Ishikawa (cell line): ENCODE measurements around the gene TMEM94.

Source experiments
- CEBPB ChIP-seq: IDR thresholded peaks from 2 replicates; pipeline ENCODE4 v1.6.1; 2012
- EGR1 ChIP-seq: IDR thresholded peaks from 2 replicates; pipeline ENCODE4 v1.6.1; 2012
- EP300 ChIP-seq: IDR thresholded peaks from 2 replicates; pipeline ENCODE4 v1.6.1; 2012; ENCODE audit warnings: borderline replicate concordance
- FOXM1 ChIP-seq: IDR thresholded peaks from 2 replicates; pipeline ENCODE4 v1.6.1; 2012; ENCODE audit warnings: low read depth, borderline replicate concordance
- MAX ChIP-seq: IDR thresholded peaks from 2 replicates; pipeline ENCODE4 v1.6.1; 2012
- RAD21 ChIP-seq: IDR thresholded peaks from 2 replicates; pipeline ENCODE4 v1.6.1; 2012; ENCODE audit warnings: low read depth
- TEAD4 ChIP-seq: IDR thresholded peaks from 2 replicates; pipeline ENCODE4 v1.6.1; 2012
- YY1 ChIP-seq: IDR thresholded peaks from 2 replicates; pipeline ENCODE4 v1.6.1; 2012; ENCODE audit warnings: low read depth
- TF ChIP-seq, protein P1 (sequence below): IDR thresholded peaks from 2 replicates; pipeline ENCODE4 v1.6.1; 2012
- TF ChIP-seq, protein P2 (sequence below): IDR thresholded peaks from 2 replicates; pipeline ENCODE4 v1.6.1; 2012; ENCODE audit warnings: low read depth, mild to moderate bottlenecking

DNA sequence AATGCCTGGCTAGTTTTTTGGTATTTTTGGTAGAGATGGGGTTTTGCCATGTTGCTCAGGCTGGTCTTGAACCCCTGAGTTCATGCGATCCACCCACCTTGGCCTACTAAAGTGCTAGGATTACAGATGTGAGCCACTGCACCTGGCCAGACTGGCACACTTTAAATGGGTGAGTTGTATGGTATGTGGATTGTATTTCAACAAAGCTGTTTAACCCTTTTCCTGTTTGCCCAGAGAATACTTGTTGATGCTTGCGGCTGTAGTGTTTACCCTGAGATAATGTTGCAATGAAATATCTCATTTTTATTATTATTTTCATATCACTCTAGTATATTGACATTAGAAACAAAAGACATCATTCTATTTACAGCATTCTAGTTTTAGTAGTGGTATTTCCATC, 17.1 kb upstream of the TMEM94 start:
- TF ChIP-seq CEBPB, result no peak
- no peak for TF ChIP-seq EP300
- no peak for TF ChIP-seq RAD21
- no peak for TF ChIP-seq FOXM1
- no peak for TF ChIP-seq MAX
- TF ChIP-seq YY1, result no peak
- TF ChIP-seq, protein P1, sequence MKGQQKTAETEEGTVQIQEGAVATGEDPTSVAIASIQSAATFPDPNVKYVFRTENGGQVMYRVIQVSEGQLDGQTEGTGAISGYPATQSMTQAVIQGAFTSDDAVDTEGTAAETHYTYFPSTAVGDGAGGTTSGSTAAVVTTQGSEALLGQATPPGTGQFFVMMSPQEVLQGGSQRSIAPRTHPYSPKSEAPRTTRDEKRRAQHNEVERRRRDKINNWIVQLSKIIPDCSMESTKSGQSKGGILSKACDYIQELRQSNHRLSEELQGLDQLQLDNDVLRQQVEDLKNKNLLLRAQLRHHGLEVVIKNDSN, result no peak
- TF ChIP-seq EGR1, result no peak
- TF ChIP-seq TEAD4, result no peak
- TF ChIP-seq, protein P2, sequence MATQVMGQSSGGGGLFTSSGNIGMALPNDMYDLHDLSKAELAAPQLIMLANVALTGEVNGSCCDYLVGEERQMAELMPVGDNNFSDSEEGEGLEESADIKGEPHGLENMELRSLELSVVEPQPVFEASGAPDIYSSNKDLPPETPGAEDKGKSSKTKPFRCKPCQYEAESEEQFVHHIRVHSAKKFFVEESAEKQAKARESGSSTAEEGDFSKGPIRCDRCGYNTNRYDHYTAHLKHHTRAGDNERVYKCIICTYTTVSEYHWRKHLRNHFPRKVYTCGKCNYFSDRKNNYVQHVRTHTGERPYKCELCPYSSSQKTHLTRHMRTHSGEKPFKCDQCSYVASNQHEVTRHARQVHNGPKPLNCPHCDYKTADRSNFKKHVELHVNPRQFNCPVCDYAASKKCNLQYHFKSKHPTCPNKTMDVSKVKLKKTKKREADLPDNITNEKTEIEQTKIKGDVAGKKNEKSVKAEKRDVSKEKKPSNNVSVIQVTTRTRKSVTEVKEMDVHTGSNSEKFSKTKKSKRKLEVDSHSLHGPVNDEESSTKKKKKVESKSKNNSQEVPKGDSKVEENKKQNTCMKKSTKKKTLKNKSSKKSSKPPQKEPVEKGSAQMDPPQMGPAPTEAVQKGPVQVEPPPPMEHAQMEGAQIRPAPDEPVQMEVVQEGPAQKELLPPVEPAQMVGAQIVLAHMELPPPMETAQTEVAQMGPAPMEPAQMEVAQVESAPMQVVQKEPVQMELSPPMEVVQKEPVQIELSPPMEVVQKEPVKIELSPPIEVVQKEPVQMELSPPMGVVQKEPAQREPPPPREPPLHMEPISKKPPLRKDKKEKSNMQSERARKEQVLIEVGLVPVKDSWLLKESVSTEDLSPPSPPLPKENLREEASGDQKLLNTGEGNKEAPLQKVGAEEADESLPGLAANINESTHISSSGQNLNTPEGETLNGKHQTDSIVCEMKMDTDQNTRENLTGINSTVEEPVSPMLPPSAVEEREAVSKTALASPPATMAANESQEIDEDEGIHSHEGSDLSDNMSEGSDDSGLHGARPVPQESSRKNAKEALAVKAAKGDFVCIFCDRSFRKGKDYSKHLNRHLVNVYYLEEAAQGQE, result no peak
